AG04449 (cell line): ENCODE data around the gene DVL1.

Experiments
- CTCF ChIA-PET: fragments of 350-600 bp; formaldehyde crosslinking; extraction: SDS; loops from one replicate; lab custom pipeline; 2021; ENCODE audit warnings: antibody characterized with exemption; lab: Yijun Ruan, JAX
- POLR2A ChIA-PET: fragments of 400-600, 350-600 bp; formaldehyde crosslinking; extraction: SDS; loops from one replicate; lab custom pipeline; 2020; ENCODE audit warnings: antibody characterized with exemption, inconsistent platforms; lab: Yijun Ruan, JAX
- DNase-seq: peaks from one replicate; pipeline ENCODE4 v3.0.0-alpha.2; 2010; ENCODE audit warnings: low read depth, low spot score
- H3K4me3 ChIP-seq: 2 replicates; pipeline ENCODE4 v1.5.1; 2011; ENCODE audit warnings: low read depth, mild to moderate bottlenecking, control low read depth, low read length
- CTCF ChIP-seq: IDR thresholded peaks from one replicate; pipeline ENCODE4 v1.5.1; 2011; ENCODE audit warnings: mild to moderate bottlenecking, moderate library complexity, low read length, control low read depth, inconsistent platforms; ENCODE audit not compliant: insufficient read depth; ENCODE audit errors: missing control alignments

The DVL1 gene

DNA sequence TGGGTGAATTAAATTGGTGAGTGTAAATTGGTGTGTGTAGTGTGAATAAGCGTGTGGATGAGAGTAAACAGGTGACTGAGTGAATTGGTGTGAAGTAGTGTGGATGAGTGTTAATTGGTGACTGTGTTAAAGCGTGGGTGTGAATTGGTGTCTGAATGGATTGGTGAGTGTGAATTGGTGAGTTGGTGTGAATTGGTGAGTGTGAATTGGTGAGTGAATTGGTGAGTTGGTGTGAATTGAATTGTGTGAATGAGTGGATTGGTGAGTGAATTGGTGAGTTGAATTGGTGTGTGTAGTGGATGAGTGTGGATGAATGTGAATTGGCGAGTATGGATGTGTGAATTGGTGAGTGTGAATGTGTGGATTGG, 17.5 kb upstream of the DVL1 start:
- H3K4me3 ChIP-seq, result no peak overlapping the region
- no peak for TF ChIP-seq CTCF
- CTCF ChIA-PET, result no interaction called here
- no peak for DNase-seq
- POLR2A ChIA-PET, result no interaction called here

DNA sequence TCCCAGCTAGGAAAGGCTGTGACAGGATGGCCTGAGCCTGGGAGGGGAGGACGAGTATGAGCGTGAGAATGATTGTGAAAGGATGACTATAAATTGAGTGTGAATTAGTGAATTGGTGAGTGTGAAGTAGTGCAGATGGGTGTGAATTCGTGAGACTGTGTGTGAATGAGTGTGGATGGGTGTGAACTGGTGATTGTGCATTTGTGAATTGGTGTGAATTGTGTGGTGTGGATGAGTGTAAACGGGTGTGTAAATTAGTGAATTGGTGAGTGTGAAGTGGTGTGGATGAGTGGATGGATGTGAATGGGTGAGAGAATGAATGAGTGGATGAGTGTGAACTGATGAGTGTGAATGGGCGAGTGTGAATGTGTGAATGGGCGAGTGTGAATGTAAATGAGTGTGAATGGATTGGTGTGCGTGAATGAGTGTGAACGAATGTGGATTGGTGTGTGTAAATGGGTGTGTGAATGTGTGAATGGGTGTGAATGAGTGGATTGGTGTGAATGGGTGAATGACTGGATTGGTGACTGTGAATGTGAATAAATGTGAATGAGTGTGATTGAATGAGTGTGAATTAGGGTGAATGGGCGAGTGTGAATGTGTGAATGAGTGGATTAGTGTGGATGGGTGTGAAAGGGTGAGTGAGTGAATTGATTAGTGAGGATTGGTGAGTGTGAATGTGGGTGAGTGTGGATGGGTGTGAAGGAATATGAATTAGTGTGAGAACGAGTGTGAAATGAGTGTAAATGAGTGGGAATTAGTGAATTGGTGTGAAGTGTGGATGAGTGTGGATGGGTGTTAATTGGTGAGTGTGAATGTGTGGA, 16.9 kb upstream of the DVL1 start:
- POLR2A ChIA-PET, result no interaction called here

GRCh38 chr1:1364266-1364665, 15.0 kb upstream of the DVL1 start:
- POLR2A ChIA-PET, result no interaction called here
- CTCF ChIA-PET, result interaction anchor here (2.4 kb wide), 1 partner anchor 10 kb away, joined by 11 read pairs; no protein-coding TSS in a partner anchor
- TF ChIP-seq CTCF, result no peak
- no peak overlapping the region for H3K4me3 ChIP-seq
- no peak for DNase-seq

More for the DNA sequence above, 16.9 kb upstream of the DVL1 start:
- CTCF ChIA-PET, result no interaction called here
- no peak for DNase-seq
- H3K4me3 ChIP-seq, result no peak overlapping the region
- TF ChIP-seq CTCF, result no peak

DNA sequence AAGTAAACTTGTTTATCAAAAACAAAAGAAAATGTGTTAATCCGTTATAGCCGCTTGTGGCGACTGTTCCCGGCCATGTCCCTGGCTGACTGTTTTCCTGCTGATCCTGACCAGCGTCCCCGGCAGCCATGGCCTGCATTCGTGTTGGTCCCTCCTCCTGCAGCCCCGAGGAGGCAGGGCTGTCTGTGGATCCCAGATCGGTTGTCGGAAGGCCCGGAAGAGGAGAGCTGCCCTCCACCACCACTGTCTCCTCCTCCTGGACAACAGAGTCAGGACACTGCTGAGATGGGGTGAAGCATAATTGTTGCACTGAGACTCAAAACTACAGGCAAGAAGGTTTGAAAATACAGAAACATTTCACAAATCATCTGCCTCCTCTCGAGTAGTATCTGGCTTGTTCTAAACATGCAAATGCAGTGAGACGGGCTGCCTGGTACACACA, 12.8 kb upstream of the DVL1 start:
- ChIA-PET POLR2A (interaction anchor here (0.7 to 0.8 kb wide), 2 partner anchors 13 to 14 kb away, joined by 8 to 11 read pairs; partner anchors contain the start of gene AURKAIP1), CTCF (interaction anchor here (2.4 to 2.6 kb wide), 2 partner anchors 10 to 12 kb away, joined by 11 to 18 read pairs; no protein-coding TSS in a partner anchor)
- DNase-seq, result no peak
- peak; percentile 53 for TF ChIP-seq CTCF
- H3K4me3 ChIP-seq, result peak overlapping the region; percentile 15

GRCh38 chr1:1361233-1361981, 12.2 kb upstream of the DVL1 start:
- ChIA-PET POLR2A (interaction anchor here (0.8 kb wide), 1 partner anchor 14 kb away, joined by 11 read pairs; the partner anchor contains the start of gene AURKAIP1), CTCF (interaction anchor here (2.6 kb wide), 1 partner anchor 10 kb away, joined by 18 read pairs; no protein-coding TSS in a partner anchor)
- DNase-seq, result no peak
- TF ChIP-seq CTCF, result no peak
- no peak overlapping the region; the same call in 1 of the 2 replicates for H3K4me3 ChIP-seq
